ENCODE measurements around the gene MRPS18A.
"Not testable (repeated sequence)": the region's sequence is repeated elsewhere in the genome, so short reads cannot be mapped to it uniquely, and the experiment has no call there.

Gene MRPS18A

GRCh38 chr6:43700939-43701560 is 13.5 kb upstream of the MRPS18A start:
- not testable (repeated sequence) for H3K27me3 ChIP-seq (ENCODE audit: control insufficient read depth in 1 of 2, insufficient read depth in 1 of 2, low read length in 2 of 2); H4K8ac ChIP-seq (ENCODE audit: low read length); H3K4me3 ChIP-seq (ENCODE audit: insufficient read depth in 1 of 2, low read depth in 1 of 2, low read length in 2 of 2); H2BK15ac ChIP-seq (ENCODE audit: low read depth, poor library complexity, severe bottlenecking); H2BK120ac ChIP-seq (ENCODE audit: low read depth, low read length); H3K9ac ChIP-seq (ENCODE audit: low read length); H4K91ac ChIP-seq (ENCODE audit: low read length); H3K23ac ChIP-seq (ENCODE audit: low read length in 2 of 2); H2AK5ac ChIP-seq (ENCODE audit: low read length, severe bottlenecking); H2AFZ ChIP-seq (ENCODE audit: low read depth, low read length); H3K4ac ChIP-seq (ENCODE audit: low read depth in 1 of 2, low read length in 2 of 2); H3K36me3 ChIP-seq (ENCODE audit: control insufficient read depth in 1 of 2, insufficient read depth in 2 of 2, low read depth in 1 of 2, low read length in 2 of 2); H3K9me3 ChIP-seq (ENCODE audit: control insufficient read depth, low read length); DNase-seq; H3K27ac ChIP-seq (ENCODE audit: low read length, poor library complexity, severe bottlenecking); H2BK5ac ChIP-seq (ENCODE audit: low read depth, low read length, poor library complexity, severe bottlenecking); H3K18ac ChIP-seq (ENCODE audit: low read depth in 1 of 2, low read length in 2 of 2); H3K14ac ChIP-seq (ENCODE audit: low read length in 2 of 2); H3K79me1 ChIP-seq (replicated peaks; ENCODE audit: low read length, poor library complexity, severe bottlenecking); H3K4me2 ChIP-seq (ENCODE audit: low read length, poor library complexity, severe bottlenecking); H2BK12ac ChIP-seq (ENCODE audit: low read length in 2 of 2)
- WGBS, result 95% methylated on average over 10 of the region's 10 CpGs
- peaks cover 27% of the 10 kb centered on the region for H3K4me1 ChIP-seq (ENCODE audit: control insufficient read depth, insufficient read depth, low read depth, low read length)

DNA sequence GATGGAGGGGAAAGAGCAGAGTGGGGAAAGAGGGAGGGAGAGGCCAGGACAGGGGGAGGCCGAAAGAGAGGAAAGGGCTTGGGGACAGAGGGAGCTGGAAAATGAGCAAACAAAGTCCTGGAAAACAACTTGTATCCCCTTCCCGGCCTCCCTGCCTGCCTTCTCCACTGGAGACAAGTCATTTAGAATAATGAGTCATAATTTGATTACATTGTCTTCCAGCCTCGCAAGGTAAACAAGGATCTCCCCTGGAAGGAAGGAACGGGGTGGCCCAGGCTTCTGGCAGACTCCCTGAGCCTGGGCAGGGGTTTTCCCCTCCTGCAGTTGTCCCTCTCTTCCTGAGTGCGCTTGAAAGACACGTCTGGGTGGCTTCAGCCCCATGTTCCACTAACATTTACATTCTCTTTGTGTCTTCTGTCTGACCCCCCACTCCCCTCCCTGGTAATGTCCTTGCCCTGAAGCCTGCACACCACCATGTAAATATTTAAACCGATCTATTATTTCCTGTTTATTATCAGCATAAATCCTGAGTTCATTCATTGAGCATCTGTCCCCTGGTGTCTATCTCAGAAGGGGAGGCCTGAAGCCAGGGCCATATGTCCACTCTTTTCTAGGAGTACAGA is 12.1 kb upstream of the MRPS18A start:
- H3K27ac ChIP-seq (ENCODE audit: low read length, poor library complexity, severe bottlenecking), result no peak overlapping the region
- 11% methylated on average over 7 of the region's 7 CpGs for WGBS
- no peak overlapping the region for H3K23ac ChIP-seq (ENCODE audit: low read length in 2 of 2)
- no peak overlapping the region for H3K4me2 ChIP-seq (ENCODE audit: low read length, poor library complexity, severe bottlenecking)
- H2BK12ac ChIP-seq (ENCODE audit: low read length in 2 of 2), result peak overlapping the region; percentile 37 to 96
- no peak overlapping the region for H2BK5ac ChIP-seq (ENCODE audit: low read depth, low read length, poor library complexity, severe bottlenecking)
- H3K14ac ChIP-seq (ENCODE audit: low read length in 2 of 2), result peak overlapping the region in 1 of 2 experiments; percentile 72
- H2BK120ac ChIP-seq (ENCODE audit: low read depth, low read length), result peak overlapping the region; percentile 81
- no peaks in the 10 kb centered on the region for H3K79me1 ChIP-seq (replicated peaks; ENCODE audit: low read length, poor library complexity, severe bottlenecking)
- no peak overlapping the region for H2AFZ ChIP-seq (ENCODE audit: low read depth, low read length)
- H4K91ac ChIP-seq (ENCODE audit: low read length), result peak overlapping the region; percentile 91
- no peaks in the 10 kb centered on the region for H3K9me3 ChIP-seq (ENCODE audit: control insufficient read depth, low read length)
- no peak overlapping the region for H3K4me3 ChIP-seq (ENCODE audit: insufficient read depth in 1 of 2, low read depth in 1 of 2, low read length in 2 of 2)
- H3K27me3 ChIP-seq (ENCODE audit: control insufficient read depth in 1 of 2, insufficient read depth in 1 of 2, low read length in 2 of 2), result no peaks in the 10 kb centered on the region
- H3K9ac ChIP-seq (ENCODE audit: low read length), result no peak overlapping the region
- H3K36me3 ChIP-seq (ENCODE audit: control insufficient read depth in 1 of 2, insufficient read depth in 2 of 2, low read depth in 1 of 2, low read length in 2 of 2), result no peaks in the 10 kb centered on the region
- H3K4me1 ChIP-seq (ENCODE audit: control insufficient read depth, insufficient read depth, low read depth, low read length), result peaks cover 31% of the 10 kb centered on the region
- H3K18ac ChIP-seq (ENCODE audit: low read depth in 1 of 2, low read length in 2 of 2), result peak overlapping the region; percentile 49 to 90
- peak; percentile 87 for DNase-seq
- no peak overlapping the region for H2AK5ac ChIP-seq (ENCODE audit: low read length, severe bottlenecking)
- H4K8ac ChIP-seq (ENCODE audit: low read length), result peak overlapping the region; percentile 83
- H2BK15ac ChIP-seq (ENCODE audit: low read depth, poor library complexity, severe bottlenecking), result no peak overlapping the region
- H3K4ac ChIP-seq (ENCODE audit: low read depth in 1 of 2, low read length in 2 of 2), result peak overlapping the region; percentile 45 to 67

- Histone ChIP-seq H3K14ac (ENCODE audit: low read length in 2 of 2) (peak overlapping the region in 1 of 2 experiments; percentile 71), H3K4me3 (ENCODE audit: insufficient read depth in 1 of 2, low read depth in 1 of 2, low read length in 2 of 2) (peak overlapping the region in 1 of 2 experiments; percentile 23)
- WGBS, result 35% methylated on average over 6 of the region's 8 CpGs
Measured at GRCh38 chr6:43698584-43699349, 11.2 kb upstream of the MRPS18A start.

GRCh38 chr6:43697421-43697820 is 9.8 kb upstream of the MRPS18A start:
- H2BK15ac ChIP-seq (ENCODE audit: low read depth, poor library complexity, severe bottlenecking), result no peak overlapping the region
- H3K27ac ChIP-seq (ENCODE audit: low read length, poor library complexity, severe bottlenecking), result no peak overlapping the region
- H2BK5ac ChIP-seq (ENCODE audit: low read depth, low read length, poor library complexity, severe bottlenecking), result no peak overlapping the region
- no peak overlapping the region for H2AFZ ChIP-seq (ENCODE audit: low read depth, low read length)
- 93% methylated on average over 3 of the region's 3 CpGs for WGBS
- H3K36me3 ChIP-seq (ENCODE audit: control insufficient read depth in 1 of 2, insufficient read depth in 2 of 2, low read depth in 1 of 2, low read length in 2 of 2), result no peaks in the 10 kb centered on the region
- H3K79me1 ChIP-seq (replicated peaks; ENCODE audit: low read length, poor library complexity, severe bottlenecking), result no peaks in the 10 kb centered on the region
- no peaks in the 10 kb centered on the region for H3K9me3 ChIP-seq (ENCODE audit: control insufficient read depth, low read length)
- H3K27me3 ChIP-seq (ENCODE audit: control insufficient read depth in 1 of 2, insufficient read depth in 1 of 2, low read length in 2 of 2), result no peaks in the 10 kb centered on the region
- H3K4me1 ChIP-seq (ENCODE audit: control insufficient read depth, insufficient read depth, low read depth, low read length), result peaks cover 22% of the 10 kb centered on the region
- no peak overlapping the region for H4K91ac ChIP-seq (ENCODE audit: low read length)
- no peak overlapping the region for H2AK5ac ChIP-seq (ENCODE audit: low read length, severe bottlenecking)
- H3K4ac ChIP-seq (ENCODE audit: low read depth in 1 of 2, low read length in 2 of 2), result no peak overlapping the region
- H3K9ac ChIP-seq (ENCODE audit: low read length), result no peak overlapping the region
- H3K4me3 ChIP-seq (ENCODE audit: insufficient read depth in 1 of 2, low read depth in 1 of 2, low read length in 2 of 2), result no peak overlapping the region
- no peak for DNase-seq
- no peak overlapping the region for H4K8ac ChIP-seq (ENCODE audit: low read length)
- no peak overlapping the region for H3K18ac ChIP-seq (ENCODE audit: low read depth in 1 of 2, low read length in 2 of 2)
- H3K4me2 ChIP-seq (ENCODE audit: low read length, poor library complexity, severe bottlenecking), result no peak overlapping the region
- H2BK120ac ChIP-seq (ENCODE audit: low read depth, low read length), result no peak overlapping the region
- H3K14ac ChIP-seq (ENCODE audit: low read length in 2 of 2), result no peak overlapping the region
- H3K23ac ChIP-seq (ENCODE audit: low read length in 2 of 2), result no peak overlapping the region
- H2BK12ac ChIP-seq (ENCODE audit: low read length in 2 of 2), result no peak overlapping the region

More at GRCh38 chr6:43698584-43699349, 11.2 kb upstream of the MRPS18A start:
- Histone ChIP-seq H2AFZ (ENCODE audit: low read depth, low read length) (no peak overlapping the region), H2AK5ac (ENCODE audit: low read length, severe bottlenecking) (no peak overlapping the region), H3K36me3 (ENCODE audit: control insufficient read depth in 1 of 2, insufficient read depth in 2 of 2, low read depth in 1 of 2, low read length in 2 of 2) (no peaks in the 10 kb centered on the region), H2BK120ac (ENCODE audit: low read depth, low read length) (peak overlapping the region; percentile 81), H3K23ac (ENCODE audit: low read length in 2 of 2) (no peak overlapping the region), H3K4me2 (ENCODE audit: low read length, poor library complexity, severe bottlenecking) (no peak overlapping the region), H3K18ac (ENCODE audit: low read depth in 1 of 2, low read length in 2 of 2) (peak overlapping the region; percentile 49 to 90), H3K9ac (ENCODE audit: low read length) (peak overlapping the region; percentile 47), H4K8ac (ENCODE audit: low read length) (peak overlapping the region; percentile 83), H2BK5ac (ENCODE audit: low read depth, low read length, poor library complexity, severe bottlenecking) (no peak overlapping the region), H3K4ac (ENCODE audit: low read depth in 1 of 2, low read length in 2 of 2) (peak overlapping the region; percentile 21 to 67), H2BK12ac (ENCODE audit: low read length in 2 of 2) (peak overlapping the region; percentile 37 to 96), H3K9me3 (ENCODE audit: control insufficient read depth, low read length) (no peaks in the 10 kb centered on the region), H2BK15ac (ENCODE audit: low read depth, poor library complexity, severe bottlenecking) (no peak overlapping the region), H3K79me1 (replicated peaks; ENCODE audit: low read length, poor library complexity, severe bottlenecking) (no peaks in the 10 kb centered on the region), H3K27ac (ENCODE audit: low read length, poor library complexity, severe bottlenecking) (no peak overlapping the region), H4K91ac (ENCODE audit: low read length) (peak overlapping the region; percentile 91), H3K4me1 (ENCODE audit: control insufficient read depth, insufficient read depth, low read depth, low read length) (peaks cover 31% of the 10 kb centered on the region), H3K27me3 (ENCODE audit: control insufficient read depth in 1 of 2, insufficient read depth in 1 of 2, low read length in 2 of 2) (no peaks in the 10 kb centered on the region)
- DNase-seq, result peak; percentile 90
